ENCODE data around the gene CHST4.

DNA sequence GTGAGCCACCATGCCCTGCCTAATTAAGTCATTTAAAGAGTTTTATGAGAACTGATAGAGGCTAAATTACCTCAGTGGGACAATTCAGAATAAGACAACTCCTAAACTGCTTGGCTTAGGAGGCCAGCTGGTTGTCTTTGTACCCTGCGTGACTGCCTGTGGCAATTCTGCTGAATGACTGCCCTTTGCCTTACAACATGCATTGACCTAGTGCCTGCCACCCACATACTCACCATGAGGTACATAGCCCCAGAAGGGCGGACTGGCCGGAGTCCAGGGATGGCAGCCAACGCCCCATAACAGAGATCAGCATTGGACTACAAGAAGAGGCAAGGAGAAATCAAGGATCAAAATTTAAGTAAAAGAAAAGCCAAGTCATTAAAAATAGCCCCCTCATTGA lies 43.4 kb downstream of the CHST4 start:
- TF ChIP-seq, protein P1, sequence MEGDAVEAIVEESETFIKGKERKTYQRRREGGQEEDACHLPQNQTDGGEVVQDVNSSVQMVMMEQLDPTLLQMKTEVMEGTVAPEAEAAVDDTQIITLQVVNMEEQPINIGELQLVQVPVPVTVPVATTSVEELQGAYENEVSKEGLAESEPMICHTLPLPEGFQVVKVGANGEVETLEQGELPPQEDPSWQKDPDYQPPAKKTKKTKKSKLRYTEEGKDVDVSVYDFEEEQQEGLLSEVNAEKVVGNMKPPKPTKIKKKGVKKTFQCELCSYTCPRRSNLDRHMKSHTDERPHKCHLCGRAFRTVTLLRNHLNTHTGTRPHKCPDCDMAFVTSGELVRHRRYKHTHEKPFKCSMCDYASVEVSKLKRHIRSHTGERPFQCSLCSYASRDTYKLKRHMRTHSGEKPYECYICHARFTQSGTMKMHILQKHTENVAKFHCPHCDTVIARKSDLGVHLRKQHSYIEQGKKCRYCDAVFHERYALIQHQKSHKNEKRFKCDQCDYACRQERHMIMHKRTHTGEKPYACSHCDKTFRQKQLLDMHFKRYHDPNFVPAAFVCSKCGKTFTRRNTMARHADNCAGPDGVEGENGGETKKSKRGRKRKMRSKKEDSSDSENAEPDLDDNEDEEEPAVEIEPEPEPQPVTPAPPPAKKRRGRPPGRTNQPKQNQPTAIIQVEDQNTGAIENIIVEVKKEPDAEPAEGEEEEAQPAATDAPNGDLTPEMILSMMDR (optimal IDR thresholded peaks at IDR 0.05 in 1 of 3, IDR thresholded peaks at IDR 0.05 in 1 of 3, conservative IDR thresholded peaks at IDR 0.05 in 1 of 3; ENCODE audit: extremely low read depth in 1 of 3, insufficient read depth in 2 of 3, low read length in 3 of 3), result no peak
- TF ChIP-seq EZH2 (IDR thresholded peaks at IDR 0.05; ENCODE audit: low read length), result no peak
